ENCODE data around the gene SH2B3. TPM values are rescaled to one million over a fixed set of nuclear protein-coding genes. Genes with fewer than 3 reads are reported as not detected.

The SH2B3 gene
- total and polyA plus RNA-seq, 8 donors: 19.2 to 42.0 (median 22.5) TPM

GRCh38 chr12:111413442-111414086, 7.8 kb downstream of the SH2B3 start:
- no peak for TF ChIP-seq CTCF (IDR thresholded peaks at IDR 0.05)

GRCh38 chr12:111414711-111415252, 9.1 kb downstream of the SH2B3 start:
- no peak overlapping the region for H3K27ac ChIP-seq
- H3K9me3 ChIP-seq: no peaks in the 10 kb centered on the region
- no peaks in the 10 kb centered on the region for H3K27me3 ChIP-seq
- H3K4me3 ChIP-seq: no peak overlapping the region
- no peak for TF ChIP-seq CTCF (IDR thresholded peaks at IDR 0.05)
- H3K36me3 ChIP-seq: peaks cover 0 to 35% of the 10 kb centered on the region in 2 donors
- no peak for ATAC-seq
- intact Hi-C loops (cut with DNase I): no loop called here
- H3K4me1 ChIP-seq: peaks cover 24 to 60% of the 10 kb centered on the region in 2 donors
- no peak for DNase-seq

More at GRCh38 chr12:111413442-111414086, 7.8 kb downstream of the SH2B3 start:
- no peak for ATAC-seq
- Histone ChIP-seq H3K27ac (peak overlapping the region in 1 of 2 donors; percentile 95), H3K36me3 (peaks cover 0 to 23% of the 10 kb centered on the region in 2 donors), H3K4me1 (peaks cover 32 to 73% of the 10 kb centered on the region in 2 donors), H3K27me3 (no peaks in the 10 kb centered on the region), H3K9me3 (no peaks in the 10 kb centered on the region), H3K4me3 (no peak overlapping the region)
- no peak for DNase-seq
- intact Hi-C loops (cut with DNase I): no loop called here

GRCh38 chr12:111417290-111417689, 11.6 kb downstream of the SH2B3 start:
- peaks cover 0 to 58% of the 10 kb centered on the region in 2 donors for H3K36me3 ChIP-seq
- no peak for ATAC-seq
- no peak for TF ChIP-seq CTCF (IDR thresholded peaks at IDR 0.05)
- no peaks in the 10 kb centered on the region for H3K9me3 ChIP-seq
- no peak for DNase-seq
- no peak overlapping the region for H3K4me3 ChIP-seq
- no peak overlapping the region for H3K27ac ChIP-seq
- intact Hi-C loops (cut with DNase I): no loop called here
- H3K27me3 ChIP-seq: no peaks in the 10 kb centered on the region
- peaks cover 8 to 40% of the 10 kb centered on the region in 2 donors for H3K4me1 ChIP-seq

GRCh38 chr12:111417784-111418593, 12.3 kb downstream of the SH2B3 start:
- intact Hi-C loops (cut with DNase I): no loop called here
- no peak for ATAC-seq
- no peak for DNase-seq

More at GRCh38 chr12:111417784-111418593, 12.3 kb downstream of the SH2B3 start:
- peaks cover 8 to 33% of the 10 kb centered on the region in 2 donors for H3K4me1 ChIP-seq
- no peak overlapping the region for H3K27ac ChIP-seq
- no peak overlapping the region for H3K4me3 ChIP-seq
- H3K9me3 ChIP-seq: no peaks in the 10 kb centered on the region
- peaks cover 0 to 58% of the 10 kb centered on the region in 2 donors for H3K36me3 ChIP-seq
- no peak for TF ChIP-seq CTCF (IDR thresholded peaks at IDR 0.05)
- no peaks in the 10 kb centered on the region for H3K27me3 ChIP-seq
